ENCODE results near the gene DESI2.
"Not testable (repeated sequence)": the region's sequence is repeated elsewhere in the genome, so short reads cannot be mapped to it uniquely, and the experiment has no call there.

Gene DESI2

DNA sequence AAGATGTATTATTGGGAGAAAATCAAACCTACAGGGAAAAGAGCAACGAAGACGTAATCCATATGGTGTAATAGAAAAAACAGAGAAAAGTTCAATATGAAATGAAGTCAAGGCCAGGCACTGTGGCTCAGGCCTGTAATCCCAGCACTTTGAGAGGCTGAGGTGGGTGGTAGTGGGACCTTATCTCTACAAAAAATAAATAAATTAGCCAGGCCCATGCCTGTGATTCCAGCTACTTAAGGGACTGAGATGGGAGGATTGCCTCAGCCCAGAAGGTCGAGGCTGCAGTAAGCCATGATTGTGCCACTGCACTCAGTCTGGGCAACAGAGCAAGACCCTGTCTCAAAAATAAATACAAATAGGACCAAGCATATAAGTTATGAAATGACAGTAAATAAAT, 11.4 kb downstream of the DESI2 start:
- no peak for DNase-seq (ENCODE audit: low read depth)
- H3K4me3 ChIP-seq (ENCODE audit: low read length): no peak overlapping the region
- TF ChIP-seq CTCF (conservative IDR thresholded peaks at IDR 0.05; ENCODE audit: low read depth, low read length): no peak

DNA sequence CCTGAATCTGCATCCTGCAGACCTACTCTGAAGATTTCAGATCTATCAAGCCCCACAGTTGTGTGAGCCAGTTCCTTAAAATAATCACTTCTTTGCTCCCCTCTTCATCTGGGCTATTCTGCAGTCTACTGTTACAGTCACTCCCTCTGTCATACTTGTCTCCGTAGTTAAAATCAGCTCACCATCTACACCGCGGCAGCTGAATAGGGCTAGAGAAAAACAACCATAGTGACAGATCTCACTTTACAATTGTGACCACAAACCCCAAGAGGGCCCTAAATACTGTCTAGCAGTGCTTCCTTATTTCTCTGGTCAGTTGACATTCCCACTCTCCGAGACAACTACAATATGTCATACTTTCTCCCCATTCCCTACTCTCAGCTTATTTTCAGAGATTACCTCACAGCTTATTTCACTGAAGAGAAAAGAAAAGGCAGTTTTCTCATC, 12.9 kb downstream of the DESI2 start:
- no peak for TF ChIP-seq CTCF (conservative IDR thresholded peaks at IDR 0.05; ENCODE audit: low read depth, low read length)
- DNase-seq (ENCODE audit: low read depth): no peak
- H3K4me3 ChIP-seq (ENCODE audit: low read length): no peak overlapping the region

GRCh38 chr1:244666672-244667418, 13.9 kb downstream of the DESI2 start:
- not testable (repeated sequence) for H3K4me3 ChIP-seq (ENCODE audit: low read length); DNase-seq (ENCODE audit: low read depth)

- no peak for DNase-seq (ENCODE audit: low read depth)
- no peak overlapping the region for H3K4me3 ChIP-seq (ENCODE audit: low read length)
- TF ChIP-seq CTCF (conservative IDR thresholded peaks at IDR 0.05; ENCODE audit: low read depth, low read length): no peak
These were observed 14.9 kb downstream of the DESI2 start for GRCh38 chr1:244667797-244668196.

GRCh38 chr1:244672946-244673682, 20.2 kb downstream of the DESI2 start:
- no peak overlapping the region for H3K4me3 ChIP-seq (ENCODE audit: low read length)
- DNase-seq (ENCODE audit: low read depth): no peak

DNA sequence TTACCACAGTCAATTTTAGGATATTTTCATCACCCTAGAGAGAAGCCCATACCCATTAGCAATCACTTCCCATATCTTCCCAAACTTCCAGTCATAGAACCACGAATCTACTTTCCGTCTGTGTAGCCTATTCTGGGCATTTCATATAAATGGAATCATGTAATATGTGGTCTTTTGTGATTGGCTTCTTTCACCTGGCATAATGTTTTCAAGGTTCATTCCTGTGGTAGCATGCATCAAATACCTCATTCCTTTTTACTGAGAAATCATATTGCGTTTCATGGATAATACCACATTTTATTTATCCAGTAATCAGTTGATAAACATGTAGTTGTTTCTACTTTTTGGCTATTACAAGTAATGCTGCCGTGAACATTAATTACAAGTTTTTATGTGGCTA, 21.5 kb downstream of the DESI2 start:
- no peak overlapping the region for H3K4me3 ChIP-seq (ENCODE audit: low read length)
- TF ChIP-seq CTCF (conservative IDR thresholded peaks at IDR 0.05; ENCODE audit: low read depth, low read length): no peak
- DNase-seq (ENCODE audit: low read depth): no peak

More at GRCh38 chr1:244672946-244673682, 20.2 kb downstream of the DESI2 start:
- TF ChIP-seq CTCF (conservative IDR thresholded peaks at IDR 0.05; ENCODE audit: low read depth, low read length): no peak

GRCh38 chr1:244675167-244675566, 22.2 kb downstream of the DESI2 start:
- no peak overlapping the region for H3K4me3 ChIP-seq (ENCODE audit: low read length)
- no peak for TF ChIP-seq CTCF (conservative IDR thresholded peaks at IDR 0.05; ENCODE audit: low read depth, low read length)
- DNase-seq (ENCODE audit: low read depth): no peak
